Measurements from ENCODE around the gene FRAT2. TPM values are rescaled to one million over a fixed set of nuclear protein-coding genes. Genes with fewer than 3 reads are reported as not detected.

FRAT2 gene
- total RNA-seq, 4 donors from 2014 or later: 16.6 to 29.4 (median 20.3) TPM

DNA sequence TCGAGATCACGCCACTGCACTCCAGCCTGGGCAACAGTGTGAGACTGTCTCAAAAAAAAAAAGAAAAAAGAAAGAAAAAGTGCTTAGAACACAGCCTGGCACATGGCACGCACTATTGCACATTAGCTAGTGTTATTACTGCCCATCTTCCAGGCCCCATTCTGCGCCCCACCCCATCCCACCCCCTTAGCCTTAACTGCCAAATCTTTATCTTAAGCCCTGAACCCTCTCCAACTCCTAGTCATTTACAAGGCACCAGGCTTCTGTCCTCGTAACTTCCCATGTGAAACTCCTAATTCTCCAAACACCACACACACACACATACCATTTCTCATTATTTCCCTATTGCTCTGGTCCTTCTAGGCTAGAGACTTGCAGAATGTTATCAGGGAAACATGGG, 4.8 kb downstream of the FRAT2 start:
- no peak for TF ChIP-seq POLR2A (IDR thresholded peaks at IDR 0.05)
- TF ChIP-seq, protein P1, sequence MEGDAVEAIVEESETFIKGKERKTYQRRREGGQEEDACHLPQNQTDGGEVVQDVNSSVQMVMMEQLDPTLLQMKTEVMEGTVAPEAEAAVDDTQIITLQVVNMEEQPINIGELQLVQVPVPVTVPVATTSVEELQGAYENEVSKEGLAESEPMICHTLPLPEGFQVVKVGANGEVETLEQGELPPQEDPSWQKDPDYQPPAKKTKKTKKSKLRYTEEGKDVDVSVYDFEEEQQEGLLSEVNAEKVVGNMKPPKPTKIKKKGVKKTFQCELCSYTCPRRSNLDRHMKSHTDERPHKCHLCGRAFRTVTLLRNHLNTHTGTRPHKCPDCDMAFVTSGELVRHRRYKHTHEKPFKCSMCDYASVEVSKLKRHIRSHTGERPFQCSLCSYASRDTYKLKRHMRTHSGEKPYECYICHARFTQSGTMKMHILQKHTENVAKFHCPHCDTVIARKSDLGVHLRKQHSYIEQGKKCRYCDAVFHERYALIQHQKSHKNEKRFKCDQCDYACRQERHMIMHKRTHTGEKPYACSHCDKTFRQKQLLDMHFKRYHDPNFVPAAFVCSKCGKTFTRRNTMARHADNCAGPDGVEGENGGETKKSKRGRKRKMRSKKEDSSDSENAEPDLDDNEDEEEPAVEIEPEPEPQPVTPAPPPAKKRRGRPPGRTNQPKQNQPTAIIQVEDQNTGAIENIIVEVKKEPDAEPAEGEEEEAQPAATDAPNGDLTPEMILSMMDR (IDR thresholded peaks at IDR 0.05): no peak
- intact Hi-C loops (cut with DNase I): loop anchor here (10.0 kb wide), 1 partner anchor 45 kb away; no protein-coding TSS in a partner anchor
- 89% methylated on average over 5 of the region's 5 CpGs for WGBS, 2 donors

DNA sequence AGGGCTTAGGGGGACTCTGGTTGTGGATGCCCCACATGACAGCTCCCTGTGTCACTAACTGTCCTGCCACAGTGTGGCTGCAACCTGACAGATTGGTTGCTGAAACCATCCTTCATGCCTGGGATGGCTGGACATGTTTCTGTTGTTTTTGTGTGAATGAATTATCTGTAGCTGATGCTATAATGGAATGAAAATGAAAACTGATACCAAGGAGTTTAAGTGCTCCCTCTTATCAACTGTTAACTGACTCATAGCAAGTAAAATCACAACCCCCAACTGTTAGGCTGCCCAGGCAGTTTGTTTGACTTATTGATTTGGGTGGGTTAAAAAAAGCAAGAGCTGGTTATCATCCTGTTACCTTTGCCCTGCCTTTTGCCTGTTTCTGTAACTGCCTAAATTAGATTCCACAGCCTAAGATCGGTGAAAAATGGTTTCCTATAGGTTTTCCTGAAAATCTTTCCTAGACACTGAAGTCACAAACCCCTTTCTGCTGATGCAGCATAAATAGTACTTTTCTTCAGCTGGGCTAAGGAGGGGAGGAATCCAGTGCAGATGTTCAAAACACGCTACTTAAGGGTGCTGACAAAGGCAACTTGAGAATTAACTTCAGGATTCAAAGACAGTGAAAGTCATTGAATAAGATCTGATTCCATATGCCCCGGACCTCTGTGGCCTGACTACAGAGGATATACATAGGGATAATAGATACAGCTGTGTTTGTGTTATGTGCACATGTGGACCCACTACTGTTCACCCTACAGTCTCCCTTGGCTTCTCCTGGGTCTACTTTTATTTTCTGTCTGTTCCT, 5.7 kb downstream of the FRAT2 start:
- peaks cover 22 to 70% (median 26%) of the 10 kb centered on the region in 3 donors for H3K4me1 ChIP-seq
- TF ChIP-seq, protein P1 (IDR thresholded peaks at IDR 0.05): no peak
- TF ChIP-seq POLR2A (IDR thresholded peaks at IDR 0.05): no peak

More for the DNA sequence above, 4.8 kb downstream of the FRAT2 start:
- no peak for DNase-seq
- Histone ChIP-seq H3K36me3 (peaks cover 0 to 34% (median 0%) of the 10 kb centered on the region in 3 donors), H3K4me3 (no peak overlapping the region), H3K27me3 (no peaks in the 10 kb centered on the region), H3K9me3 (no peaks in the 10 kb centered on the region), H3K27ac (no peak overlapping the region), H3K4me1 (peaks cover 22 to 70% (median 26%) of the 10 kb centered on the region in 3 donors)

GRCh38 chr10:97327348-97328294, 6.9 kb downstream of the FRAT2 start:
- no peak for TF ChIP-seq POLR2A (IDR thresholded peaks at IDR 0.05)
- TF ChIP-seq, protein P1 (IDR thresholded peaks at IDR 0.05): no peak
- no peak for DNase-seq
- Histone ChIP-seq H3K4me1 (peaks cover 14 to 58% (median 23%) of the 10 kb centered on the region in 3 donors), H3K36me3 (peaks cover 0 to 34% (median 0%) of the 10 kb centered on the region in 3 donors), H3K27ac (no peak overlapping the region), H3K9me3 (no peaks in the 10 kb centered on the region), H3K4me3 (no peak overlapping the region), H3K27me3 (no peaks in the 10 kb centered on the region)
- 74 to 82% methylated on average over 6 to 7 of the region's 7 CpGs for WGBS, 2 donors
- intact Hi-C loops (cut with DNase I): no loop called here

More for the DNA sequence above, 5.7 kb downstream of the FRAT2 start:
- H3K4me3 ChIP-seq: no peak overlapping the region
- H3K9me3 ChIP-seq: no peaks in the 10 kb centered on the region
- peak overlapping the region in 1 of 4 donors; percentile 28 for H3K27ac ChIP-seq
- no peak for DNase-seq
- 70 to 77% methylated on average over 3 of the region's 3 CpGs for WGBS, 2 donors
- peaks cover 0 to 34% (median 0%) of the 10 kb centered on the region in 3 donors for H3K36me3 ChIP-seq
- intact Hi-C loops (cut with DNase I): no loop called here
- no peaks in the 10 kb centered on the region for H3K27me3 ChIP-seq

GRCh38 chr10:97325754-97326153, 8.8 kb downstream of the FRAT2 start:
- no peak for DNase-seq
- Histone ChIP-seq H3K27ac (no peak overlapping the region), H3K4me3 (no peak overlapping the region), H3K36me3 (peaks cover 0 to 26% (median 0%) of the 10 kb centered on the region in 3 donors), H3K27me3 (no peaks in the 10 kb centered on the region), H3K9me3 (no peaks in the 10 kb centered on the region), H3K4me1 (peaks cover 6 to 55% (median 12%) of the 10 kb centered on the region in 3 donors)
- intact Hi-C loops (cut with DNase I): no loop called here
- TF ChIP-seq, protein P1 (IDR thresholded peaks at IDR 0.05): no peak
- no peak for TF ChIP-seq POLR2A (IDR thresholded peaks at IDR 0.05)
- 66 to 85% methylated on average over 8 of the region's 9 CpGs for WGBS, 2 donors
